Fibroblast of the aortic adventitia (primary cell): Measurements from ENCODE around the gene CRTC3. TPM values are rescaled to one million over a fixed set of nuclear protein-coding genes. Genes with fewer than 3 reads are reported as not detected.

ENCODE experiments used
- DNase-seq: peaks from one replicate; pipeline ENCODE4 v3.0.0-alpha.2; 2010; ENCODE audit warnings: low read depth
- H3K4me3 ChIP-seq: 2 replicates; pipeline ENCODE4 v1.5.1; 2011; ENCODE audit warnings: low read depth, mild to moderate bottlenecking, control low read depth, low read length, moderate library complexity
- total RNA-seq: library from RNA; depleted of rRNA; stranded (reverse); fragments of >200 nt; gene quantifications from 2 replicates; pipeline ENCODE4 v1.2.3, GENCODE V29; 2012; ENCODE audit warnings: low replicate concordance
- TF ChIP-seq, protein P1 (sequence below): IDR thresholded peaks from 2 replicates; pipeline ENCODE4 v1.5.1; 2011; ENCODE audit warnings: mild to moderate bottlenecking, low read length, control low read depth, inconsistent platforms; ENCODE audit not compliant: insufficient read depth

Gene CRTC3, protein sequence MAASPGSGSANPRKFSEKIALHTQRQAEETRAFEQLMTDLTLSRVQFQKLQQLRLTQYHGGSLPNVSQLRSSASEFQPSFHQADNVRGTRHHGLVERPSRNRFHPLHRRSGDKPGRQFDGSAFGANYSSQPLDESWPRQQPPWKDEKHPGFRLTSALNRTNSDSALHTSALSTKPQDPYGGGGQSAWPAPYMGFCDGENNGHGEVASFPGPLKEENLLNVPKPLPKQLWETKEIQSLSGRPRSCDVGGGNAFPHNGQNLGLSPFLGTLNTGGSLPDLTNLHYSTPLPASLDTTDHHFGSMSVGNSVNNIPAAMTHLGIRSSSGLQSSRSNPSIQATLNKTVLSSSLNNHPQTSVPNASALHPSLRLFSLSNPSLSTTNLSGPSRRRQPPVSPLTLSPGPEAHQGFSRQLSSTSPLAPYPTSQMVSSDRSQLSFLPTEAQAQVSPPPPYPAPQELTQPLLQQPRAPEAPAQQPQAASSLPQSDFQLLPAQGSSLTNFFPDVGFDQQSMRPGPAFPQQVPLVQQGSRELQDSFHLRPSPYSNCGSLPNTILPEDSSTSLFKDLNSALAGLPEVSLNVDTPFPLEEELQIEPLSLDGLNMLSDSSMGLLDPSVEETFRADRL
- 10.9 and 15.7 TPM in 2 replicates for total RNA-seq

DNA sequence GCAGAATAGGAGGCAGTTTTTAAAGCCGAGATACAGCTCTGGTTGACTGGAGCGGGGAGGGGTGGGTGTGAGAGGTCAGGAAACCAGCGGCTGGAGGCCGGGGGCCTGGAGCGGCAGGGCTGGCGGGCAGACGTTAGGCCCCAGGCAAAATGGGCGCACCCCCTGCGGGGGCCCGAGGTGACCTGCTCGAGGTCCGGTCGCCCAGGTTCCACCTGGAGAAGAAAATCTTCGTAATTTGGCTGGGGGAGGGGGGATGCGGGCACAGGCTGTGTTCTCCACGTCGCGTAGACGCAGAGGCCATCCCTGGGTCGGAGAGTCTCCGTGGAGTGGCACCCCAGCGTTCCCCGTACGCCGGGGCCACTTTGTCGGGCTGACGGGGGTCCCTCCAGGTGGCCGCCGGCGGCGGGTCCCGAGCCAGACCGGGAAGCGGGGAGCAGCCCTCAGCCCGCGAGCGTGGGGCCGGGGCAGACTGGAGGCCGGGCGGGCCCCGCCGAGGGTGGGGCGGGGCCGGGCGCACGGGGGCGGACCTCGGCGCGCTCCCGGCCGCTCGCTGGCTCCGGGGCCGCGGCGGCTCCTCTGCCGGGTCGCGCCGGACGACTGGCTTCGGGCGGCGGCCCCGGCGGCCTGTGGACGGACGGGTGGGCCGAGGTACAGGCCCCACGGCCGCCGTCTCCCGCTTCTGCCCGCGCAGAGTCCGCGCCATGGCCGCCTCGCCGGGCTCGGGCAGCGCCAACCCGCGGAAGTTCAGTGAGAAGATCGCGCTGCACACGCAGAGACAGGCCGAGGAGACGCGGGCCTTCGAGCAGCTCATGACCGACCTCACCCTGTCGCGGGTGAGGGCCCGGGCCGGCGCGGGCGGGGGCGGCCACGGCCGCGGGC lies at the start of gene CRTC3:
Gene CRTC3, plus strand, starts transcription at position 553 of the 879 bp plus-strand sequence. Its CDS starts 149 bp downstream, at position 702.
- peak within 1 kb of the TSS; percentile 85 for H3K4me3 ChIP-seq
- TF ChIP-seq, protein P1, sequence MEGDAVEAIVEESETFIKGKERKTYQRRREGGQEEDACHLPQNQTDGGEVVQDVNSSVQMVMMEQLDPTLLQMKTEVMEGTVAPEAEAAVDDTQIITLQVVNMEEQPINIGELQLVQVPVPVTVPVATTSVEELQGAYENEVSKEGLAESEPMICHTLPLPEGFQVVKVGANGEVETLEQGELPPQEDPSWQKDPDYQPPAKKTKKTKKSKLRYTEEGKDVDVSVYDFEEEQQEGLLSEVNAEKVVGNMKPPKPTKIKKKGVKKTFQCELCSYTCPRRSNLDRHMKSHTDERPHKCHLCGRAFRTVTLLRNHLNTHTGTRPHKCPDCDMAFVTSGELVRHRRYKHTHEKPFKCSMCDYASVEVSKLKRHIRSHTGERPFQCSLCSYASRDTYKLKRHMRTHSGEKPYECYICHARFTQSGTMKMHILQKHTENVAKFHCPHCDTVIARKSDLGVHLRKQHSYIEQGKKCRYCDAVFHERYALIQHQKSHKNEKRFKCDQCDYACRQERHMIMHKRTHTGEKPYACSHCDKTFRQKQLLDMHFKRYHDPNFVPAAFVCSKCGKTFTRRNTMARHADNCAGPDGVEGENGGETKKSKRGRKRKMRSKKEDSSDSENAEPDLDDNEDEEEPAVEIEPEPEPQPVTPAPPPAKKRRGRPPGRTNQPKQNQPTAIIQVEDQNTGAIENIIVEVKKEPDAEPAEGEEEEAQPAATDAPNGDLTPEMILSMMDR = no peak
- peak; percentile 51 for DNase-seq

DNA sequence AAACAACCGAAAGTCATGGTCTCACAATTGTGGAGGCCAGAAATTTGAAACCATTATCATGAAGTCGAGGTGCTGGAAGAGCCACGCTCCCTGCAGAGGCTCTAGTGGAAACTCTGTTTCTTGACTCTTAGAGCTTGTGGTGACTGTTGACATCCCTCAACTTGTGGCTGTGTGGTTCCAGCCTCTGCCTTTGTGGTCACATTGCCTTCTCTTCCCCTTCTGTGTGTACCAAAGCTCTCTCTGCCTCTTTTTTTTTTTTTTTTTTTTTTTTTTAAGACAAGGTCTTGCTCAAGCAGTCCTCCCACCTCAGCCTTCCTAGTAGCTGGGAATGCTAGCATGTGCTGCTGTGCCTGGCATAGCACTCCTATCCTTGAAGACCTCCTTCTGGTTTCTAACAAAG lies 48.7 kb upstream of the CRTC3 start:
- TF ChIP-seq, protein P1 = no peak
- DNase-seq = no peak
- H3K4me3 ChIP-seq = no peak overlapping the region

DNA sequence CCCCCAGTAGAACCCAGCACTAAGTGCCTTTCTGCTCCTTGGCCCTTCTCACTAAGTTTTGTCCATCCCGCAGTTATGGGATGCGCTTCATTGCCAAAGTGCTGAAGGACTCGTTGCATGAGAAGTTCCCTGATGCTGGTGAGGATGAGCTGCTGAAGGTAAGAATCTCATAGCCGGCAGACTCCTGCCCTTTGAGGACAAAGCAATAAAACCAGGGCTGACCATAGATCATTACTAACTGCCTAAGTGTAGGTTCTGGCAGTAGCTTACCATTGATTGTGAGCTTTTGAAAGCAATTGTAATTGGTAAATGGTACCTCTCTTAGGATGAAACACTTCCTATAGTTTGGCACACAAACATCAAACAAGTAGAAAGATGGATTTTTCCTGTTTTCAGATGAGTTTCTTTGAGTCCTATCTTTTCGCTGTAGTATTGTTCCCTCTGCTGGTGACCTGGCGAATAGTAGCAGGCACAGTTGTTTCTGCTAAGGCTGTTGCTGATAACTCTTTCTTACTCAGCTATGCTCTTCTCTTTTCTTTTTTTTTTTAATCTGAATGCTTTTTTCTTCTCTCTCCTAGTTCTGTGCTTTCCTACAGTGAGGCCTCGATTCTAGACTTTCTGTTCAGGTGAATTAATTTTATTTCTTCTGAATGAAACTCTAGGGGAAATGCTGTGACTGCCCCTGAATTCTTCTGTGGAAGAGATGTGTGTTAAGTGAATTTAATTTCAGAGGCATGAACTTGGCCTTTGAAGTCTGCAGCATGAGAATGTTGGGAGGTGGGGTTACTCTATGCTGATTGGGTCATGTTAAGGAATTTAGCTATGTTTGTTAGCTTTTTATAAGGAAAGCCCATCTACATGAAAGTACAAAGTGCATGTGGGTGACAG lies 47.4 kb upstream of the CRTC3 start:
- no peak overlapping the region for H3K4me3 ChIP-seq
- TF ChIP-seq, protein P1 = peak; percentile 84
- DNase-seq = peak; percentile 80

DNA sequence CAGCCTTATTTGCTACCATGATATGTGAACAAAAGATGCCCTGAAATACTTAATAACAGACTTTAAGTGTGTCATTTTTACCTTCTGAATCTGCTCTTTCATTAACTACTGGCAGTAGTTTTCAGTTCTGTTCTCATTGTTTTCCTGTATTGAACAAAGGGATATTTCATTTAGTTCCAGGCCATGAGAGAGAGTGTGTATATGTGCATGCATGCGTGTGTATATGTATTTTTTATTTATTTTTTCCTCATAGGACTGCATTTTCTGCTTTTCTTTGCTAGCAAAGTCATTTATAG lies 46.8 kb upstream of the CRTC3 start:
- no peak overlapping the region for H3K4me3 ChIP-seq
- TF ChIP-seq, protein P1 = no peak
- DNase-seq = no peak

DNA sequence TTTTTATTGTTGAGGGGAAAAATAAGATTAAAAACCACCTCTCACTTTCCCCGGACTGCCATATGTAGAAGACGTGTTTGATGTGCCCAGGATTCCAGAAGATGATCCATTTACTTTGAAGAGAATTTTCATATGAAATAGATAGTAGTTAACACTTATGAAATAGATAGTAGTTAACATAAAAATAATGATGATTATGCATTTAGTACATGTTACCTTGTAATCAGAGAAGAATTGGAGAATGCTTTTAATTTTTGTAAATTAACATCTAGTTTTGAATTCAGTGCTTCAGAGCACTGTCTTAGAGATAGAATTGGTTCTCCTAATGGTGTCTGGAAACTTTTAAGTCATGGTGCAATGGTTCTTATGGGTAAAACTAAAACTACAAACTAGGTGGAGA lies 46.1 kb upstream of the CRTC3 start:
- H3K4me3 ChIP-seq = no peak overlapping the region
- DNase-seq = no peak
- TF ChIP-seq, protein P1 = no peak

DNA sequence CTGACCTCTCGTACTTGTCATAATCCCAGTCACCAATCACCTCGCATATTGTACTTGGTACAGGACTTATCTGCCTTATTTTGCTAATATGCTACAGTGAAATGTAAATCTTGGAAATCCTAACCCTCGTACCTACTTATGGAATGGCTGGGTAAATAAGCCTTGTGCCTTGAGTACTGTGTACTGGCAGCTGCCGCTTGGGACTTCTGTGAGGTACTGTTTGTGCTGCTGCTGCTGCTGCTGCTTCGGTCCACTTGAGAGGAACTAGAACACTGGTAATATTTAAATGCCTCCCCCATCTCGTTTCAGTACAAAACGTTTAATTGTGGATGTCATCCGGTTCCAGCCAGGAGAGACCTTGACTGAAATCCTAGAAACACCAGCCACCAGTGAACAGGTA lies 42.5 kb upstream of the CRTC3 start:
- H3K4me3 ChIP-seq = no peak overlapping the region
- DNase-seq = no peak
- TF ChIP-seq, protein P1 = no peak
